Caco-2 (cell line): Measurements from ENCODE around the gene ZNF154. TPM values are rescaled to one million over a fixed set of nuclear protein-coding genes. Genes with fewer than 3 reads are reported as not detected.
A peak's percentile ranks its signal among the peaks of the same experiment; 100 is the strongest.

Source experiments
- BruUV-seq: library from RNA; stranded (reverse); fragments of 400-500 nt; replicated peaks from 2 replicates; lab custom pipeline; 2021; lab: Mats Ljungman, UMichigan
- CTCF ChIA-PET: fragments of 300-600 bp; sonication (Branson Sonifier 250); formaldehyde crosslinking; loops from one replicate; lab custom pipeline; 2022; ENCODE audit warnings: antibody characterized with exemption; lab: Charles Lee
- POLR2A ChIA-PET: fragments of 300-600 bp; sonication (Branson Sonifier 250); formaldehyde crosslinking; loops from one replicate; lab custom pipeline; 2022; ENCODE audit warnings: antibody characterized with exemption; lab: Charles Lee
- DNase-seq, 2 experiments: peaks; one replicate each; pipeline versions ENCODE4 v3.0.0 to v3.0.0-alpha.2; 2020 to 2022
- H3K27me3 ChIP-seq: replicated peaks from 2 replicates; pipeline ENCODE4 v1.6.0; 2011; ENCODE audit warnings: low read length; ENCODE audit not compliant: control insufficient read depth, insufficient read depth
- H3K36me3 ChIP-seq: 2 replicates; pipeline ENCODE4 v1.5.1; 2011; ENCODE audit warnings: low read length; ENCODE audit not compliant: control insufficient read depth, insufficient read depth
- H3K4me1 ChIP-seq: fragments of 250-450 bp; sonication (Bioruptor Pico); 2 replicates; pipeline ENCODE4 v1.5.1; 2020; ENCODE audit warnings: mild to moderate bottlenecking
- H3K4me3 ChIP-seq: 2 replicates; pipeline ENCODE4 v1.5.1; 2011; ENCODE audit warnings: low read depth, mild to moderate bottlenecking, control low read depth, low read length
- H3K9me3 ChIP-seq: fragments of 250-450 bp; sonication (Bioruptor Pico); 2 replicates; pipeline ENCODE4 v1.5.1; 2020; ENCODE audit warnings: mild to moderate bottlenecking, moderate library complexity
- H3K27ac Mint-ChIP-seq: one replicate; pipeline ENCODE4 v1.8.0; 2022; ENCODE audit warnings: mixed read lengths; ENCODE audit not compliant: unreplicated experiment
- H3K27me3 Mint-ChIP-seq: one replicate; pipeline ENCODE4 v1.8.0; 2022; ENCODE audit warnings: mixed read lengths; ENCODE audit not compliant: insufficient read depth, unreplicated experiment
- H3K36me3 Mint-ChIP-seq: one replicate; pipeline ENCODE4 v1.8.0; 2022; ENCODE audit warnings: mild to moderate bottlenecking, mixed read lengths; ENCODE audit not compliant: insufficient read depth, unreplicated experiment
- H3K4me1 Mint-ChIP-seq: one replicate; pipeline ENCODE4 v1.8.0; 2022; ENCODE audit warnings: low read depth, mixed read lengths; ENCODE audit not compliant: unreplicated experiment
- H3K4me3 Mint-ChIP-seq: one replicate; pipeline ENCODE4 v1.8.0; 2022; ENCODE audit warnings: mild to moderate bottlenecking, moderate library complexity, mixed read lengths; ENCODE audit not compliant: unreplicated experiment
- H3K9me3 Mint-ChIP-seq: one replicate; pipeline ENCODE4 v1.8.0; 2022; ENCODE audit warnings: mixed read lengths; ENCODE audit not compliant: unreplicated experiment
- CTCF ChIP-seq, 2 experiments: fragments of 200-600 bp in 1 of 2; IDR thresholded peaks; 1 replicate in 1 of 2; 2 replicates in 1 of 2; pipeline versions ENCODE4 v1.5.1 to v1.8.0; 2011 to 2022; ENCODE audit warnings: antibody characterized with exemption in 1 of 2, control low read depth in 1 of 2, inconsistent platforms in 1 of 2, low read depth in 1 of 2, low read length in 1 of 2, mild to moderate bottlenecking in 1 of 2, moderate library complexity in 1 of 2; ENCODE audit not compliant: insufficient read depth in 1 of 2, severe bottlenecking in 1 of 2, unreplicated experiment in 1 of 2
- intact Hi-C: fragments of 100-400 bp; cut with micrococcal nuclease; formaldehyde crosslinking; loops from one replicate; pipeline ENCODE4 v1.10.0; 2022; ENCODE audit not compliant: unreplicated experiment
- total RNA-seq: library from RNA; stranded (reverse); gene quantifications from 2 replicates; pipeline ENCODE4 v1.2.3, GENCODE V29; 2022

ZNF154 gene
- total RNA-seq, 1 experiment from 2014 or later: not detected

GRCh38 chr19:57687363-57688010 lies 21.5 kb downstream of the ZNF154 start:
- POLR2A ChIA-PET: no interaction called here
- BruUV-seq: no TSS peak
- Mint-ChIP-seq H3K36me3 (peaks cover 88% of the 10 kb centered on the region), H3K9me3 (peaks cover 40% of the 10 kb centered on the region), H3K4me3 (no peak overlapping the region), H3K4me1 (peaks cover 17% of the 10 kb centered on the region), H3K27me3 (no peaks in the 10 kb centered on the region), H3K27ac (no peak overlapping the region)
- Histone ChIP-seq H3K27me3 (no peaks in the 10 kb centered on the region), H3K4me3 (no peak overlapping the region), H3K36me3 (peaks cover 33% of the 10 kb centered on the region), H3K9me3 (peaks cover 40% of the 10 kb centered on the region), H3K4me1 (peaks cover 6% of the 10 kb centered on the region; the same call in 1 of the 2 replicates)
- DNase-seq: no peak
- intact Hi-C loops: no loop called here
- TF ChIP-seq CTCF (IDR thresholded peaks at IDR 0.05; ENCODE audit: insufficient read depth in 1 of 2, low read depth in 1 of 2, low read length in 1 of 2, severe bottlenecking in 1 of 2, unreplicated experiment in 1 of 2): no peak
- CTCF ChIA-PET: no interaction called here

- H3K4me1 ChIP-seq: peaks cover 6% of the 10 kb centered on the region; the same call in 1 of the 2 replicates
- H3K27ac Mint-ChIP-seq: no peak overlapping the region
- H3K36me3 Mint-ChIP-seq: peaks cover 93% of the 10 kb centered on the region
- H3K4me3 Mint-ChIP-seq: no peak overlapping the region
- peaks cover 33% of the 10 kb centered on the region for H3K36me3 ChIP-seq
- H3K4me3 ChIP-seq: no peak overlapping the region
- POLR2A ChIA-PET: no interaction called here
- peaks cover 40% of the 10 kb centered on the region for H3K9me3 ChIP-seq
- peaks cover 21% of the 10 kb centered on the region for H3K4me1 Mint-ChIP-seq
- BruUV-seq: no TSS peak
- no peaks in the 10 kb centered on the region for H3K27me3 ChIP-seq
- no peak for TF ChIP-seq CTCF (IDR thresholded peaks at IDR 0.05; ENCODE audit: insufficient read depth in 1 of 2, low read depth in 1 of 2, low read length in 1 of 2, severe bottlenecking in 1 of 2, unreplicated experiment in 1 of 2)
- no peaks in the 10 kb centered on the region for H3K27me3 Mint-ChIP-seq
- intact Hi-C loops: no loop called here
- CTCF ChIA-PET: no interaction called here
- DNase-seq: no peak
- peaks cover 43% of the 10 kb centered on the region for H3K9me3 Mint-ChIP-seq
Measured at GRCh38 chr19:57686727-57687126, 22.3 kb downstream of the ZNF154 start.

- H3K9me3 ChIP-seq: peaks cover 28% of the 10 kb centered on the region
- no peak for DNase-seq
- BruUV-seq: TSS peak; percentile 49
Measured at GRCh38 chr19:57682226-57682766, 26.7 kb downstream of the ZNF154 start.

More at GRCh38 chr19:57682226-57682766, 26.7 kb downstream of the ZNF154 start:
- no peaks in the 10 kb centered on the region for H3K27me3 ChIP-seq
- peaks cover 6% of the 10 kb centered on the region; the same call in 1 of the 2 replicates for H3K4me1 ChIP-seq
- peak overlapping the region; percentile 86 for H3K4me3 Mint-ChIP-seq
- no peak for TF ChIP-seq CTCF (IDR thresholded peaks at IDR 0.05; ENCODE audit: insufficient read depth in 1 of 2, low read depth in 1 of 2, low read length in 1 of 2, severe bottlenecking in 1 of 2, unreplicated experiment in 1 of 2)
- H3K36me3 Mint-ChIP-seq: peaks cover 61% of the 10 kb centered on the region
- peaks cover 21% of the 10 kb centered on the region for H3K4me1 Mint-ChIP-seq
- peak overlapping the region; percentile 98 for H3K4me3 ChIP-seq
- ChIA-PET POLR2A (interaction anchor here (0.5 to 1.6 kb wide), 9 partner anchors 11 to 248 kb away, joined by 3 to 11 read pairs (median 5); partner anchors contain the start of genes ZNF211, ZNF419 and ZNF587), CTCF (interaction anchor here (0.8 to 1.8 kb wide), 4 partner anchors 15 to 50 kb away, joined by 3 to 6 read pairs (median 4); partner anchors contain the start of gene ZNF211)
- no peaks in the 10 kb centered on the region for H3K27me3 Mint-ChIP-seq
- intact Hi-C loops: no loop called here
- H3K27ac Mint-ChIP-seq: peak overlapping the region; percentile 88
- peaks cover 25% of the 10 kb centered on the region for H3K36me3 ChIP-seq
- H3K9me3 Mint-ChIP-seq: peaks cover 43% of the 10 kb centered on the region
